Measurements from ENCODE around the gene LUZP4.

LUZP4 gene

GRCh38 chrX:115332832-115333231 lies 43.3 kb downstream of the LUZP4 start:
- no peak overlapping the region for H3K27ac ChIP-seq (ENCODE audit: low read length)

GRCh38 chrX:115333446-115333845 lies 43.9 kb downstream of the LUZP4 start:
- Histone ChIP-seq H3K27ac (ENCODE audit: low read length) (no peak overlapping the region), H3K27me3 (replicated peaks; ENCODE audit: insufficient read depth, low read length) (no peaks in the 10 kb centered on the region), H3K4me1 (ENCODE audit: low read length) (no peaks in the 10 kb centered on the region), H3K9me2 (replicated peaks; ENCODE audit: insufficient read depth, low read length) (no peaks in the 10 kb centered on the region), H3K4me3 (ENCODE audit: low read length) (no peak overlapping the region), H4K20me1 (ENCODE audit: insufficient read depth, low read length) (no peaks in the 10 kb centered on the region), H3K9ac (ENCODE audit: low read length) (no peak overlapping the region), H3K9me3 (replicated peaks; ENCODE audit: insufficient read depth, low read length) (no peaks in the 10 kb centered on the region), H2AFZ (ENCODE audit: low read length) (no peak overlapping the region), H3F3A (ENCODE audit: insufficient read depth, low read length) (no peaks in the 10 kb centered on the region), H3K79me2 (ENCODE audit: low read length) (no peaks in the 10 kb centered on the region), H3K36me3 (replicated peaks; ENCODE audit: insufficient read depth, low read length) (no peaks in the 10 kb centered on the region), H3K4me2 (ENCODE audit: low read depth, low read length) (no peak overlapping the region)
- TF ChIP-seq EZH2 (optimal IDR thresholded peaks at IDR 0.05; ENCODE audit: low read depth, low read length) (no peak), CTCF (IDR thresholded peaks at IDR 0.05; ENCODE audit: low read length) (no peak), EZH2phosphoT487 (IDR thresholded peaks at IDR 0.05; ENCODE audit: low read length) (no peak)
- DNase-seq, result no peak

More at GRCh38 chrX:115332832-115333231, 43.3 kb downstream of the LUZP4 start:
- no peak for DNase-seq
- H3K9me2 ChIP-seq (replicated peaks; ENCODE audit: insufficient read depth, low read length), result no peaks in the 10 kb centered on the region
- H4K20me1 ChIP-seq (ENCODE audit: insufficient read depth, low read length), result no peaks in the 10 kb centered on the region
- H3K4me3 ChIP-seq (ENCODE audit: low read length), result no peak overlapping the region
- H3K79me2 ChIP-seq (ENCODE audit: low read length), result no peaks in the 10 kb centered on the region
- H2AFZ ChIP-seq (ENCODE audit: low read length), result no peak overlapping the region
- H3K9ac ChIP-seq (ENCODE audit: low read length), result no peak overlapping the region
- no peak for TF ChIP-seq EZH2phosphoT487 (IDR thresholded peaks at IDR 0.05; ENCODE audit: low read length)
- TF ChIP-seq CTCF (IDR thresholded peaks at IDR 0.05; ENCODE audit: low read length), result no peak
- no peak for TF ChIP-seq EZH2 (optimal IDR thresholded peaks at IDR 0.05; ENCODE audit: low read depth, low read length)
- no peaks in the 10 kb centered on the region for H3K36me3 ChIP-seq (replicated peaks; ENCODE audit: insufficient read depth, low read length)
- no peak overlapping the region for H3K4me2 ChIP-seq (ENCODE audit: low read depth, low read length)
- no peaks in the 10 kb centered on the region for H3K27me3 ChIP-seq (replicated peaks; ENCODE audit: insufficient read depth, low read length)
- no peaks in the 10 kb centered on the region for H3K9me3 ChIP-seq (replicated peaks; ENCODE audit: insufficient read depth, low read length)
- no peaks in the 10 kb centered on the region for H3K4me1 ChIP-seq (ENCODE audit: low read length)
- no peaks in the 10 kb centered on the region for H3F3A ChIP-seq (ENCODE audit: insufficient read depth, low read length)

GRCh38 chrX:115337491-115338144 lies 48.1 kb downstream of the LUZP4 start:
- Histone ChIP-seq H3K9me3 (replicated peaks; ENCODE audit: insufficient read depth, low read length) (no peaks in the 10 kb centered on the region), H2AFZ (ENCODE audit: low read length) (no peak overlapping the region), H3K36me3 (replicated peaks; ENCODE audit: insufficient read depth, low read length) (no peaks in the 10 kb centered on the region), H3K4me1 (ENCODE audit: low read length) (no peaks in the 10 kb centered on the region), H3F3A (ENCODE audit: insufficient read depth, low read length) (no peaks in the 10 kb centered on the region), H3K27ac (ENCODE audit: low read length) (no peak overlapping the region), H3K9ac (ENCODE audit: low read length) (no peak overlapping the region), H3K4me3 (ENCODE audit: low read length) (no peak overlapping the region), H3K4me2 (ENCODE audit: low read depth, low read length) (no peak overlapping the region), H4K20me1 (ENCODE audit: insufficient read depth, low read length) (no peaks in the 10 kb centered on the region), H3K9me2 (replicated peaks; ENCODE audit: insufficient read depth, low read length) (no peaks in the 10 kb centered on the region), H3K79me2 (ENCODE audit: low read length) (no peaks in the 10 kb centered on the region), H3K27me3 (replicated peaks; ENCODE audit: insufficient read depth, low read length) (no peaks in the 10 kb centered on the region)
- no peak for TF ChIP-seq CTCF (IDR thresholded peaks at IDR 0.05; ENCODE audit: low read length)
- TF ChIP-seq EZH2 (optimal IDR thresholded peaks at IDR 0.05; ENCODE audit: low read depth, low read length), result no peak
- TF ChIP-seq EZH2phosphoT487 (IDR thresholded peaks at IDR 0.05; ENCODE audit: low read length), result no peak
- no peak for DNase-seq

Measured in MM.1S (cell line).